Measurements from ENCODE around the gene GSTA4.
A peak's percentile ranks its signal among the peaks of the same experiment; 100 is the strongest.
"Not testable (repeated sequence)": the region's sequence is repeated elsewhere in the genome, so short reads cannot be mapped to it uniquely, and the experiment has no call there.

GSTA4 gene

GRCh38 chr6:53011979-53012378 is 16.9 kb upstream of the GSTA4 start:
- DNase-seq = no peak

- DNase-seq = no peak
Observed at GRCh38 chr6:53010504-53010903, 15.4 kb upstream of the GSTA4 start.

GRCh38 chr6:53009511-53009910 is 14.4 kb upstream of the GSTA4 start:
- DNase-seq = no peak

- no peak for DNase-seq
Observed at GRCh38 chr6:53009056-53009455, 14.0 kb upstream of the GSTA4 start.

- not testable (repeated sequence) for DNase-seq
Observed at GRCh38 chr6:53008192-53008687, 13.2 kb upstream of the GSTA4 start.

- no peak for DNase-seq
Observed at GRCh38 chr6:53005663-53006250, 10.7 kb upstream of the GSTA4 start.

GRCh38 chr6:52999456-52999855 is 4.4 kb upstream of the GSTA4 start:
- no peak for DNase-seq

- no peak for DNase-seq
Observed at GRCh38 chr6:52998603-52999002, 3.5 kb upstream of the GSTA4 start.

- peak in 1 of 2 experiments; percentile 16 for DNase-seq
Observed at GRCh38 chr6:52995913-52996645, 995 bp upstream of the GSTA4 start.

GRCh38 chr6:52994839-52995088 is 320 bp downstream of the GSTA4 start:
- peak in 1 of 2 experiments; percentile 24 for DNase-seq

GRCh38 chr6:52994031-52994838 is 849 bp downstream of the GSTA4 start:
- DNase-seq = no peak

GRCh38 chr6:52992980-52993920 is 1.8 kb downstream of the GSTA4 start:
- no peak for DNase-seq

- no peak for DNase-seq
Observed at GRCh38 chr6:52990342-52990741, 4.7 kb downstream of the GSTA4 start.

GRCh38 chr6:52985228-52985627 is 9.9 kb downstream of the GSTA4 start:
- DNase-seq = no peak

- DNase-seq = peak in 1 of 2 experiments; percentile 16
Observed at GRCh38 chr6:52984247-52984646, 10.8 kb downstream of the GSTA4 start.

GRCh38 chr6:52983159-52983848 is 11.8 kb downstream of the GSTA4 start:
- DNase-seq = no peak

- no peak for DNase-seq
Observed at GRCh38 chr6:52982680-52983079, 12.4 kb downstream of the GSTA4 start.

- DNase-seq = no peak
Observed at GRCh38 chr6:52981222-52981900, 13.7 kb downstream of the GSTA4 start.

GRCh38 chr6:52976591-52977035 is 18.5 kb downstream of the GSTA4 start:
- DNase-seq = no peak

- no peak for DNase-seq
Observed at GRCh38 chr6:52976149-52976548, 18.9 kb downstream of the GSTA4 start.

GRCh38 chr6:52975580-52975979 is 19.5 kb downstream of the GSTA4 start:
- no peak for DNase-seq

Measured in stimulated activated CD4-positive, alpha-beta T cell treated with anti-CD3 and anti-CD28 coated beads, Interleukin-4, amount 100 ng/mL, for 4 hours (primary cell).